Peyer's patch (tissue), 4 donors: ENCODE data around the gene FOXD3. TPM values are rescaled to one million over a fixed set of nuclear protein-coding genes. Genes with fewer than 3 reads are reported as not detected.
A peak's percentile ranks its signal among the peaks of the same experiment; 100 is the strongest.
"Not testable (repeated sequence)": the region's sequence is repeated elsewhere in the genome, so short reads cannot be mapped to it uniquely, and the experiment has no call there.

Source experiments
- DNase-seq, 3 donors: peaks; one replicate each; pipeline ENCODE4 v3.0.0-alpha.2; 2017 to 2019
- H3K27ac ChIP-seq, 4 donors: fragments of 200-600 bp; sonication (generic); one replicate each; pipeline ENCODE4 v1.5.1; 2016 to 2019
- H3K27me3 ChIP-seq, 2 donors: fragments of 200-600 bp; sonication (generic); one replicate each; pipeline ENCODE4 v1.5.1; 2019
- H3K36me3 ChIP-seq, 3 donors: fragments of 200-600 bp; sonication (generic); one replicate each; pipeline ENCODE4 v1.5.1; 2016 to 2019
- H3K4me1 ChIP-seq, 4 donors: fragments of 200-600 bp; sonication (generic); one replicate each; pipeline ENCODE4 v1.5.1; 2016 to 2019
- H3K4me3 ChIP-seq, 4 donors: fragments of 200-600 bp; sonication (generic); 1 replicate in 3 of 4; 2 replicates in 1 of 4; pipeline ENCODE4 v1.5.1; 2016 to 2019; ENCODE audit warnings: mild to moderate bottlenecking in 1 of 4
- H3K9me3 ChIP-seq, 4 donors: fragments of 200-600 bp; sonication (generic); one replicate each; pipeline ENCODE4 v1.5.1; 2016 to 2019; ENCODE audit warnings: mild to moderate bottlenecking in 1 of 4
- CTCF ChIP-seq, 6 experiments: fragments of 450-650 bp in 4 of 6; fragments of 200-600 bp in 2 of 6; sonication (generic) in 1 of 6; IDR thresholded peaks; one replicate each; pipeline ENCODE4 v1.5.1; 2017 to 2019; ENCODE audit warnings: antibody characterized with exemption in 6 of 6, mild to moderate bottlenecking in 3 of 6, moderate library complexity in 1 of 6
- POLR2A ChIP-seq, 2 donors: fragments of 450-650 bp; IDR thresholded peaks; one replicate each; pipeline ENCODE4 v1.5.1; 2017; ENCODE audit warnings: antibody characterized with exemption in 2 of 2, mild to moderate bottlenecking in 2 of 2, moderate library complexity in 2 of 2
- total RNA-seq, 4 donors: library from RNA; depleted of rRNA; stranded (reverse); fragments of >200 nt; gene quantifications; one replicate each; pipeline ENCODE4 v1.1.0, GENCODE V29; 2016

The FOXD3 gene
- total RNA-seq, 4 donors from 2014 or later, result not detected

- H3K27ac ChIP-seq, result no peak overlapping the region
- no peaks in the 10 kb centered on the region for H3K36me3 ChIP-seq
- no peak overlapping the region for H3K4me3 ChIP-seq
- H3K9me3 ChIP-seq, result no peaks in the 10 kb centered on the region
- no peak for TF ChIP-seq POLR2A (IDR thresholded peaks at IDR 0.05)
- TF ChIP-seq CTCF (IDR thresholded peaks at IDR 0.05), result no peak
- DNase-seq, result no peak
- no peaks in the 10 kb centered on the region for H3K27me3 ChIP-seq
- H3K4me1 ChIP-seq, result no peaks in the 10 kb centered on the region
Observed at GRCh38 chr1:63352736-63353135, 30.4 kb downstream of the FOXD3 start.

DNA sequence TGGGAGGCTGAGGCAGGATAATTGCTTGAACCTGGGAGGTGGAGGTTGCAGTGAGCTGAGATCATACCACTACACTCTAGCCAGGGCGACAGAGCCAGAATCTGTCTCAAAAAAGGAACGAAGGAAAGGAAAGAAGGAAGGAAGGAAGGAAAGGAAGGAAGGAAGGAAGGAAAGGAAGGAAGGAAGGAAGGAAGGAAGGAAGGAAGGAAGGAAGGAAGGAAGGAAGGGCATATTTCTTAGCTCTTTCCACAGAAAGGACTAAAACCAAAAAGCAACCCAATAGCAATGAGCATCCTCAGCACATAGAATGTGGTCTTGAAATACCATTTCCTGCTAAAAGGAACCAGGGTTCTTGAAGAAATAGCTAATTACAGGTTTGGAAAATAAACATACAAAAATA lies 33.9 kb downstream of the FOXD3 start:
- H3K27ac ChIP-seq, H3K4me1 ChIP-seq, H3K27me3 ChIP-seq, DNase-seq, H3K36me3 ChIP-seq, H3K9me3 ChIP-seq, H3K4me3 ChIP-seq: not testable (repeated sequence)

DNA sequence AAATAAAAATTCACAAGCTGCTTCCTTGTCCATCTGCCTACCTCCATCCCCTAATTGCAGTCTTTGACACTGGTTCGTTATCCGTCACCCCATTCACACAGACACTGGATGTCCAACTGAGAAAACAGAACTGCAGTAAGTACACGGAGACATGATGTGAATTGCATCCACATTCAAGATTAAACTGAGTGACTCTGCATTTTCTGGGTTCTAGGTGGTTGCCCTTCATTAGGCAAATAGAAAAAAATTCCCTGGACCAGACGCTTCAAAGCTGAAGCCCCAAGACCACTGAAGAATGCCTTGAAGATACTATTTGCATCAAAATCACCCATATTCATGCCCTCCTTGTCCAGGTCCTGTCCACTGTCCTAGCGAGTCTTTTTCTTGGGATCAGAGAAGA lies 37.2 kb downstream of the FOXD3 start:
- TF ChIP-seq POLR2A (IDR thresholded peaks at IDR 0.05), result no peak
- no peaks in the 10 kb centered on the region for H3K36me3 ChIP-seq
- DNase-seq, result no peak
- H3K27ac ChIP-seq, result no peak overlapping the region
- H3K4me1 ChIP-seq, result no peaks in the 10 kb centered on the region
- no peaks in the 10 kb centered on the region for H3K9me3 ChIP-seq
- no peak overlapping the region for H3K4me3 ChIP-seq
- H3K27me3 ChIP-seq, result no peaks in the 10 kb centered on the region

DNA sequence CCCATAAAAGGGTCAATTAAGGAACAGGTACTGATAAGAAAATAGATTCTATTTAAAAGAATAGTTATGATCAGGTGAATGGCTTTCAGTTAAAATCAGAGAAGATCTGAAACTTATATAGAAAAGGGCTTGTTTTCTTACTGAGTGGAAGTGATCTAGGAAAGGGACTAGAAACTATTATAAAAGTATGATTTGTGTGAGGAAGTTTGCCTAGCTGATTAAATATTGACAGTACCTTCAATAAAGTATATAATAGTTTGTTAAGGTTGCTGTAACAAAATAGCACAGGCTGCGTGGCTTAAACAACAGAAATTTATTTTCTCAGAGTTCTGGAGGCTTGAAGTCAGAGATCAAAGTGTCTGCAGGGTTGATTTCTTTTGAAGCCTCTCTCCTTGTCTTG lies 39.7 kb downstream of the FOXD3 start:
- Histone ChIP-seq H3K27me3 (no peaks in the 10 kb centered on the region), H3K27ac (no peak overlapping the region), H3K9me3 (no peaks in the 10 kb centered on the region), H3K36me3 (no peaks in the 10 kb centered on the region), H3K4me3 (no peak overlapping the region), H3K4me1 (peaks cover 0 to 3% (median 0%) of the 10 kb centered on the region in 4 donors)
- DNase-seq, result no peak
- TF ChIP-seq CTCF (IDR thresholded peaks at IDR 0.05), result no peak
- no peak for TF ChIP-seq POLR2A (IDR thresholded peaks at IDR 0.05)

DNA sequence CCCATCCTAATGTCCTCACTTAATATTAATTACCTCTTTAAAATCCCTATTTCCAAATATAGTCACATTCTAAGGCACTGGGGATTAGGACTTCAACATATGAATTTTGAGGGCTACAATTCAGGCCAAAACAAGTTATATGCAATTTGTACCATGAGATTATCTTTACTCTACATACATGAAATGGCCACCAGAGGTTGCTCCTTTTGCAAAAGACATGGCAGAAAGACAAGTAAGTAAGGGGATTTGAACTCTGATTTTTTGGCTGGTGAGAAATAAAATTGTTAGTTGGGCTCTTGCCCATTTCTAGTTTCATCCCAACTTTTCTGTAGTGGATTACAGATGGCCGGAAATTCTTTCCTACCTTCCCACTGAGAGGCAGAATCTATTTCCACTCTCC lies 40.2 kb downstream of the FOXD3 start:
- Histone ChIP-seq H3K36me3 (no peaks in the 10 kb centered on the region), H3K27ac (no peak overlapping the region), H3K27me3 (no peaks in the 10 kb centered on the region), H3K9me3 (no peaks in the 10 kb centered on the region), H3K4me3 (no peak overlapping the region), H3K4me1 (peaks cover 0 to 3% (median 0%) of the 10 kb centered on the region in 4 donors)
- no peak for DNase-seq
- TF ChIP-seq POLR2A (IDR thresholded peaks at IDR 0.05) (no peak), CTCF (IDR thresholded peaks at IDR 0.05) (no peak)

DNA sequence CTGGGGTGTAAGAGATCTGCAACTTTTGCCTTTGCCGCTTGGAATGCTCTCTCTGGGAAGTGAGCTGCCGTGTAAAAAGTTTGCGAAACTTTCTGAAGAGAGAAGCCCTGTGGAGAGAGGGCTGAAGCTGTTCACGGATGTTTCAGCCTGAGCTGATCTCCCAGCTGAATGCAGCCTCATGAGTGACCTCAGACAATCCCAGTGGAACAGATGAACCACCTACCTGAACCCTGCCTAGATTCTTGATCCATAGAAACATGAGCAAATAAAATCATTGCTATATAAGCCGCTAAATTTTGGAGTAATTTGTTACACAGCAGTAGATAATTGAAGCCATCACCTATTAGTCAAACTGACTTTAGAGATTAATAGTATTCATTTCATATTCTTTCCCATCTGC lies 40.6 kb downstream of the FOXD3 start:
- peaks cover 0 to 3% (median under 1%) of the 10 kb centered on the region in 4 donors for H3K4me1 ChIP-seq
- no peaks in the 10 kb centered on the region for H3K27me3 ChIP-seq
- no peaks in the 10 kb centered on the region for H3K9me3 ChIP-seq
- no peaks in the 10 kb centered on the region for H3K36me3 ChIP-seq
- H3K27ac ChIP-seq, result no peak overlapping the region
- H3K4me3 ChIP-seq, result no peak overlapping the region
- TF ChIP-seq POLR2A (IDR thresholded peaks at IDR 0.05), result no peak
- TF ChIP-seq CTCF (IDR thresholded peaks at IDR 0.05), result no peak
- DNase-seq, result no peak

GRCh38 chr1:63366908-63367214 lies 44.5 kb downstream of the FOXD3 start:
- Histone ChIP-seq H3K9me3 (no peaks in the 10 kb centered on the region), H3K4me1 (peaks cover 0 to 6% (median 2%) of the 10 kb centered on the region in 4 donors), H3K4me3 (peak overlapping the region; percentile 79 to 91 (median 80)), H3K36me3 (peaks cover 0 to 11% (median 0%) of the 10 kb centered on the region in 3 donors), H3K27ac (peak overlapping the region; percentile 76 to 89 (median 78)), H3K27me3 (no peaks in the 10 kb centered on the region)
- TF ChIP-seq CTCF (IDR thresholded peaks at IDR 0.05), result no peak
- TF ChIP-seq POLR2A (IDR thresholded peaks at IDR 0.05), result no peak
- no peak for DNase-seq
